Stimulated activated naive B cell treated with anti-CD40 and anti-IgM and Interleukin-4, amounts not matched to agents 10 μg/mL and 1 μg/mL and 100 μg/mL, for 72 hours (primary cell): ENCODE measurements around the gene CHRNE.
"Not testable (repeated sequence)": the region's sequence is repeated elsewhere in the genome, so short reads cannot be mapped to it uniquely, and the experiment has no call there.

Experiments used
- ATAC-seq, 2 donors: fragments of 150-1000 bp; cut with Tn5 transposase; replicated peaks; 2 replicates each; pipeline ENCODE4 v1.10.0; 2021; ENCODE audit warnings: moderate library complexity in 1 of 2
- DNase-seq: peaks from one replicate; pipeline ENCODE4 v3.0.0; 2021
- H3K27ac Mint-ChIP-seq: one replicate; pipeline ENCODE4 v1.8.0; 2022; ENCODE audit warnings: mild to moderate bottlenecking, mixed read lengths
- H3K27me3 Mint-ChIP-seq, 2 donors: one replicate each; pipeline ENCODE4 v1.8.0; 2022; ENCODE audit warnings: mixed read lengths in 2 of 2
- H3K36me3 Mint-ChIP-seq, 2 donors: one replicate each; pipeline ENCODE4 v1.8.0; 2022; ENCODE audit warnings: mixed read lengths in 2 of 2, mild to moderate bottlenecking in 1 of 2
- H3K4me1 Mint-ChIP-seq, 2 donors: one replicate each; pipeline ENCODE4 v1.8.0; 2022; ENCODE audit warnings: mixed read lengths in 2 of 2, mild to moderate bottlenecking in 1 of 2
- H3K4me3 Mint-ChIP-seq, 2 donors: one replicate each; pipeline ENCODE4 v1.8.0; 2022; ENCODE audit warnings: mild to moderate bottlenecking in 2 of 2, mixed read lengths in 2 of 2, moderate library complexity in 1 of 2
- H3K9me3 Mint-ChIP-seq, 2 donors: one replicate each; pipeline ENCODE4 v1.8.0; 2022; ENCODE audit warnings: mixed read lengths in 2 of 2, mild to moderate bottlenecking in 1 of 2

The CHRNE gene

DNA sequence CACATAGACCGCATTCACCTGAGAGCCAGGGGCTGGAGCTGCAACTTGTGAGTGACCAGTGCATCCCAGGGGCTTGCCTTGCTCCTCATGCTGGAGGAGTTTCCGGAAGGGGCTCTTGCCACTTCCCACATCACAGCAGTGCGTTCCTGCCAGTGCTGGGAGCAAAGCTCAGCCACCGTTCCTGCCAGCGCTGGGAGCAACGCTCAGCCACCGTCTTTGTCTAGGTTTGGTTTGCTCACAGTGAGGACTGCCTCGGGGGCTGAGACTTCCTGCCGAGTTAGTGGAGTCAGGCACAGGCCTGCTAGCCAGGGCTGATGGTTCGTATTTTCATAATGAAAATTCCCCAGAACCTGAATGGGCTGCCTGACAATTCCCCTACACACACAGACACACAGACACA lies 5.4 kb upstream of the CHRNE start:
- Mint-ChIP-seq H3K4me1 (peaks cover 4 to 6% of the 10 kb centered on the region in 2 donors), H3K27ac (no peak overlapping the region), H3K27me3 (peaks cover 6 to 8% of the 10 kb centered on the region in 2 donors), H3K4me3 (no peak overlapping the region), H3K9me3 (no peaks in the 10 kb centered on the region), H3K36me3 (no peaks in the 10 kb centered on the region)
- no peak for DNase-seq
- ATAC-seq: peak in 1 of 2 donors; percentile 24

DNA sequence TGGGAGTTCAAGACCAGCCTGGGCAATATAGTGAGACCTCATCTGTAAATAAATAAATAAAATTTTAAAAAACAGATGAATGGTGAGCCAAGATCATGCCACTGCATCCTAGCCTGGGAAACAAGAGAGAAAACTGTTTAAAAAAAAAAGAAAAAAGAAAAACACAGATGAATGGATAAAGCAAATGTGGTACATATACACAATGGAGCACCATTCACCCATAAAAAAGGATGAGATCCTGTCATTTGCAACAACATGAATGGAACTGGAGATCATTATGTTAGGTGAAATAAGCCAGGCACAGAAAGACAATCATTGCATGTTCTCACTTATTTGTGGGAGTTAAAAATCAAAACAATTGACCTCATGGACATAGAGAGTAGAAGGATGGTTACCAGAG lies 3.7 kb upstream of the CHRNE start:
- H3K4me3 Mint-ChIP-seq, DNase-seq, H3K36me3 Mint-ChIP-seq, ATAC-seq, H3K9me3 Mint-ChIP-seq, H3K27me3 Mint-ChIP-seq, H3K27ac Mint-ChIP-seq: not testable (repeated sequence)
- peaks cover 18 to 19% of the 10 kb centered on the region in 2 donors for H3K4me1 Mint-ChIP-seq

DNA sequence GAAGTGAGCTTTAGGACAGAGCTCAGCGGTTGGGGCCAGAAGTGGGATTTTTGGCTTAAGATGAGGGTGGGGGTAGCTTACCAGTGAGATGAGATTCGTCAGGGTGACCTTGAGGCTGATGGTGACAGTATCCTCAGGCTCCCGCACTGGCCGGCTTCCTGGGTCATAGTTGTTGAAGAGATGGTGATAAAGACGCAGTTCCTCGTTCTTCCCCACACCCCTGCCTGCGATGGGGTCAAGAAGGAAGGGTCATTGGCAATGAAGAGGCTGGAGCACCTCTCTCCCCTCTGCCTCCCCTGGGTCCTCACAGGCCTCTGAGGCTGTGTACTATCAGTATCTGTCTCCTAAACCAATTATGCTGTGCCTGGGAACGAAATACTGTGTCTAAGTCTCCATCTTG lies 358 bp downstream of the CHRNE start:
- Mint-ChIP-seq H3K27ac (peak overlapping the region; percentile 84), H3K9me3 (peaks cover 0 to 1% of the 10 kb centered on the region in 2 donors), H3K36me3 (peaks cover 6 to 9% of the 10 kb centered on the region in 2 donors), H3K27me3 (peaks cover 4 to 19% of the 10 kb centered on the region in 2 donors), H3K4me3 (peak overlapping the region; percentile 34 to 82), H3K4me1 (peaks cover 38 to 47% of the 10 kb centered on the region in 2 donors)
- ATAC-seq (no peak), DNase-seq (no peak)

DNA sequence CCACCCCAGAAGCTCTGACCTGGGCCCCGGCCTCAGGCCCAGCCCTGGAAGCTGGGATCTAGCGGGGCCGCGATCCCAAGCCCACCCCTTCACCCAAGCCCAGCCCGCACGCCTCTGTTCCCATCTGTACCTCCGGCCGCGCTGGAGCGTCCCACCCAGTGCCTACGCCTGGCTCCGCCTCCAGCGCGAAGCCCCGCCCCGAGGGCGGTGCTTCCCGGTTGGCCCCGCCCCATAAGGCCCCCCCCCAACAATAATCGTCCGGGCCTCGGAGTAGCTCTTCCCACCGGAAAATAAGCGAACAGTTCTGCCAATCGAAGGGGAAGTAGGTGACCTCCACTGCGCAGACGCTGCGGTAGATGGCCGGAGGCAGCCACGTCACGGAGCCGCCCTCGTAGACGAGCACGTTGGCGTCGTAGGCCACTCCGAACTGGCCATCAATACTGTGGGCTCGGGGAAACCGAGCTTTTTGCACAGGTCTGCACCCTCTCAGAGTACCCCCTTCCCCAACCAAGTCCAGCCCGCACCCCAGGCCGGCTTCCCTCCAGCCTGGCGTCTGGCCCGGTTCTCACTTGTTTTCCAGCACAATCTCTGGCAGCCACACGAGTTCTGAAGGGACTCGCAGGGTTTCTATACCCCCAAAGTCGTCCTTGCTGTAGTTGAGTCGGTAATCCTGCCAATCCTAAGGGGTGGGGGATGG lies 1.1 kb downstream of the CHRNE start:
- DNase-seq: peak; percentile 46
- ATAC-seq: peak; percentile 13 to 43
- Mint-ChIP-seq H3K36me3 (peaks cover 13 to 16% of the 10 kb centered on the region in 2 donors), H3K9me3 (peaks cover 0 to 1% of the 10 kb centered on the region in 2 donors), H3K27ac (peak overlapping the region; percentile 84), H3K4me1 (peaks cover 38 to 47% of the 10 kb centered on the region in 2 donors), H3K27me3 (peaks cover 4 to 24% of the 10 kb centered on the region in 2 donors), H3K4me3 (peak overlapping the region; percentile 82 to 87)

DNA sequence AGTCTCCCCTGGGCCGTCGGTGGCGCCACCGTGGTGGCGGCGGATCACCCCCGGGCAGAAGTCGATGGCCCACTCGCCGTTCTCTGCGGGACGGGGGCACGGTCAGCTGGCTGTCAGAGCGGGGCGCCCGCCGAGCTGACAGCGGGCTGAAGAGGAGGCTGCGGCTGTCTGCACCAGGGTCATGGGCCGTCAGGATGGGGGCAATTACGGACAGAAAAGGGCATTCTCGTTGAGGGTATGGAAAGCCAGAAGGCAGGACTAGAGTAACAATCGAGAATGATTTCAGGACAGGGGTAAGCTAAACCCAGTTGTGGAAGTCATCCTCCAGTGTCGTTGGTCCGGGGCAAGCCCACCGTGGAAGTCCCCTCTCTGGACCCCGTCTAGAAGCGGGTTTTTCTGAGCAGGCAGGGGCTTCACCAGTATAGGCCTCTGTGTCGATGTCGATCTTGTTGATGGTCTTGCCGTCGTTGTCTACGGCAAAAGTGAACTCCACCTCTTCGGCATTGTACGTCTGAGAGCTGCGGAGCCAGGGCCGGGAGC lies 1.7 kb downstream of the CHRNE start:
- Mint-ChIP-seq H3K4me3 (peak overlapping the region; percentile 82 to 87), H3K27me3 (peaks cover 4 to 24% of the 10 kb centered on the region in 2 donors), H3K4me1 (peaks cover 38 to 47% of the 10 kb centered on the region in 2 donors), H3K36me3 (peaks cover 19 to 23% of the 10 kb centered on the region in 2 donors), H3K27ac (peak overlapping the region; percentile 91), H3K9me3 (peaks cover 0 to 1% of the 10 kb centered on the region in 2 donors)
- DNase-seq (no peak), ATAC-seq (peak in 1 of 2 donors; percentile 1)

DNA sequence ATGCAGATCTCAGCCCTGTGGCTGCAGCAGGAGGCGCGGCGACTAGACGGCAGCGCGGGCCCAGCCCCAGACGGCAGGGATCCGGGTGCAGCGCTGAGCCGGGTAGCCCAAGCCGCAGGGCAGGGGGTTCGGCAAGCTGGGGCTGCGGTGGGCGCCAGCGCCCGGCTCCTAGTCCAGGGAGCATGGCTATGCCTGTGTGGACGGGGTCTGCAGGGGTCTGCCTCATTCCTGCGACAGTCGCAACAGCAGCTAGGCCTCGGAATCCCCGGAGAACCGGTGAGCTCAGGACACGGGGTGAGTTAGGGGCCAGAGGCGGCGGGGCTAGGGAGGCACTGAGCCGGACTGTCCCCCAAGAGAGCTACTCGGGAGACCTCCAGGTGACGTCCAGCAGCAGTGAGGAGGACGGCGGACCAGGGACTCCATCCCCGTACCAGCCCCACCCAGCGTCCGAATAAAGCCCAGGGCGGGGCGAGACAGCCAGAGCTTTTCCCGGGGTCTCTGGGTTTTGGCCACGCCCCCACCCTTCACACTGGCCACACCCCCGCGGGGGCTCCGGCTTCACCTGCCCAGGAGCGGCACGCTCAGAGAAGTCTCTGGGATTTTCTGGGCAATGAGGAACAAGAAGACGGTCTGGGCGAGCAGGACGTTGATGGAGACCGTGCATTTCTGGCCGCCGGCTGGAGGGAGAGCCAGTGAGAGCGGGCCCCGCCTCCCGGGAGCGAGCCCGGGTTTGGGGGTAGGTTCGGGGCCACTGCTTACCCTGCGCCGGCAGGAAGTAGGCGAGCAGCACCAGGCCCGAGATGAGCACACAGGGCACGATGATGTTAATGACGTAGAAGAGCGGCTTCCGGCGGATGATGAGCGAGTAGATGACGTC lies 2.4 kb downstream of the CHRNE start:
- H3K27me3 Mint-ChIP-seq: peaks cover 4 to 18% of the 10 kb centered on the region in 2 donors
- H3K27ac Mint-ChIP-seq: peak overlapping the region; percentile 91
- H3K4me1 Mint-ChIP-seq: peaks cover 38 to 47% of the 10 kb centered on the region in 2 donors
- H3K36me3 Mint-ChIP-seq: peaks cover 26 to 30% of the 10 kb centered on the region in 2 donors
- peak; percentile 26 to 37 for ATAC-seq
- H3K4me3 Mint-ChIP-seq: peak overlapping the region; percentile 84 to 87
- H3K9me3 Mint-ChIP-seq: peaks cover 0 to 1% of the 10 kb centered on the region in 2 donors
- peak; percentile 41 for DNase-seq

DNA sequence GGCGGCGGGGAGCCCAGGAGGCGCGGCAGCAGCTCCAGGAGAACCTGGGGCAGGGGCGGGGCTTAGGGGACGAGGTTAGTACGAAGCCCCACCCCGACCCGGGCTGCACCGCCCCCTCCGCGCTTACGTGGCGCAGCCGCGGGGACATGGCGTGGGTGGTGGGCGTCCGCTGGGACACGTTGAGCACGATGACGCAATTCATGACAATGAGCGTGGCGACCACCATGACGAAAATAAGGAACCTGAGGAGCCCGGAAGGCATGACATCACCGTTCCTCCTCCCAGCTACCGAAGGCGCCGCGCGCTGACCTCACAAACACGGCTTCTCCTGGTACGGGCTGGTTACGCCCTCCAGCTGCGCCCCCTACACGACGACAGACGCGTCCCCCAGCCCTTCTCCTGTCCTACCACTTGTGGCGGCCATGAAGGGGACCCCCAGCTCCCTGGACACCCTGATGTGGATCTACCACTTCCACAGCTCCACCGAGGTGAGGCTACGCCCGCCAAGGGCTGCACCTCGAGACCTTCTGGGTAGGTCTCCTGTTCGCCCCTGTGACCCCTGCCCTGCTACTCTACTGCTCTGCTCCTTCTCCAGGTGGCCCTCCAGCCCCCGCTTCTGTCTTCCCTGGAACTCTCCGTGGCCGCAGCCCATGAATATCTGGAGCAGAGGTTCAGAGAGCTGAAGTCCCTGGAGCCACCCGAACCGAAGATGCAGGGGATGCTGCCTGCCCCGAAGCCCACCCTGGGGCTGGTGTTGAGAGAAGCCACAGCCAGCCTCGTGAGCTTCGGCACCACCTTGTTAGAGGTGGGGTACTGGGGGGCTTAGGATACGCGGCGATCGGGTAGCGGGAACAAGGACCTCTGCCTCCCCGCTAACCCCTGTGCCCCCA lies 3.3 kb downstream of the CHRNE start, which contains the start of gene C17orf107:
C17orf107 (plus strand) TSS at position 196 of the 890 bp plus-strand sequence; CDS start at position 423, 227 bp downstream.
- H3K27ac Mint-ChIP-seq: peak within 1 kb of the TSS; percentile 91
- peak; percentile 57 to 73 for ATAC-seq
- peaks cover 4 to 18% of the 10 kb centered on the region in 2 donors for H3K27me3 Mint-ChIP-seq
- H3K9me3 Mint-ChIP-seq: peaks cover 0 to 1% of the 10 kb centered on the region in 2 donors
- H3K4me1 Mint-ChIP-seq: peaks cover 38 to 47% of the 10 kb centered on the region in 2 donors
- peak; percentile 82 for DNase-seq
- peaks cover 34 to 38% of the 10 kb centered on the region in 2 donors for H3K36me3 Mint-ChIP-seq
- peak within 1 kb of the TSS; percentile 84 to 87 for H3K4me3 Mint-ChIP-seq

DNA sequence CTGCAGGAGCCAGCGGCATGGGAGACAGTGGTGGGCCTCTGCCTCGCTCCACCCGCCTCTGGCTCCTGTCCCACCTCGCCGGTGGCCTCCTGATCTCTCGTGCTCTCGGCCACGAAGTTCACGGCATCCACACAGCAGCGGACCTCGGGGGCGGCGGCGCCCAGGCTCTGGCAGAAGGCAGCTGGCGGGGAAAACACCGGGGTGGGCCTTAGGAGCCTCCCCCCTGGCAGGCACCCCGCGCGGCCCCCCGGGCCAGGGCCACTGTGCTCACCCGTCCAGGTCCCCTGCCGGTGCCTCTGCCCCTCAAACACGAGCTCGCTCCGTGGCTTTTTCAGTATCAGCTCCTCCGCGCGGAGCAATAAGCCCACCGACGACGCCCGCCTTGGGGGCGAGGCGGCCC lies 4.0 kb downstream of the CHRNE start:
- peaks cover 38 to 47% of the 10 kb centered on the region in 2 donors for H3K4me1 Mint-ChIP-seq
- peaks cover 0 to 1% of the 10 kb centered on the region in 2 donors for H3K9me3 Mint-ChIP-seq
- ATAC-seq (peak in 1 of 2 donors; percentile 4), DNase-seq (no peak)
- H3K27me3 Mint-ChIP-seq: peaks cover 4 to 18% of the 10 kb centered on the region in 2 donors
- H3K27ac Mint-ChIP-seq: no peak overlapping the region
- H3K36me3 Mint-ChIP-seq: peaks cover 41 to 45% of the 10 kb centered on the region in 2 donors
- peak overlapping the region; percentile 84 to 87 for H3K4me3 Mint-ChIP-seq

DNA sequence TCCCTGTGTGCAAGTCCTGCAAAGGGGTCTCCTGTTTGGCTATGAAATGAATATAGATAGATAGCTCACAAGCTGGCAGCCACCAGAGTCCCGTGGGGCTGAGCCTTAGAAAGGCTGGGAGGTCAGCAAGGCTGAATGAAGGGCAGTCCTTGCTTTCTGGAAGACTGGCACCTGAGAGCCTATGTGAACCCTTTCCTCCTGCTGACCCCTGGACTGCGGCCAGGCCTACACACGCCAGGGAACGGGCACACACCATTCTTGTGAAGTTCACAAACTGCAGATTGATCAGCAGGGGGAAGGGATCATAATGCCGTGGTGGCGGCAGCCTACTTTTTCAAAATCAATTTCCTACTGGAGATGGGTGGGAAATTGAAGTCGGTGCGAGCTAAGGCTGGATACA lies 4.5 kb downstream of the CHRNE start:
- ATAC-seq (no peak), DNase-seq (no peak)
- Mint-ChIP-seq H3K36me3 (peaks cover 44 to 49% of the 10 kb centered on the region in 2 donors), H3K9me3 (peaks cover 0 to 1% of the 10 kb centered on the region in 2 donors), H3K4me3 (peak overlapping the region; percentile 61 to 74), H3K27me3 (peaks cover 4 to 18% of the 10 kb centered on the region in 2 donors), H3K4me1 (peaks cover 34 to 41% of the 10 kb centered on the region in 2 donors), H3K27ac (peak overlapping the region; percentile 37)

DNA sequence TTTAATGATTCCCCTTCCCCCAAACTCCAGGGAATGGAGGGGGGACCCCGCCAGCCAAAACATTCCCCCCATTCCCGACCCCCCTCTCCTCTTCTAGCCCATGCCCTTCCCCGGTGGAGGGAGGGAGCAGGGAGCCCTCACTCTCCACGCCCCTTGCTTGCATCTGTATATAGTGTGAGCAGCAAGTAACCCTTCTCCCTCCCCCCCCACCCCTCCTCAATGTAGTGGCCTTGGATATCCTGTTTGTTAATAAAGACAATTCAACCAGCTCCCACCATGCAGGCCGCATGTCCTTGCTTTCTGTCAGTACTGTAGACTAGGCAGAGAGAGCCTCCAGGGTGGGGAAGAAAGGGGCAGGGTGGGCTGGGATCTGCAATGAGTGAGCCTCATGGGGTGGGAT lies 5.1 kb downstream of the CHRNE start:
- no peak for DNase-seq
- H3K27ac Mint-ChIP-seq: no peak overlapping the region
- no peak for ATAC-seq
- peak overlapping the region in 1 of 2 donors; percentile 74 for H3K4me3 Mint-ChIP-seq
- peaks cover 32 to 36% of the 10 kb centered on the region in 2 donors for H3K4me1 Mint-ChIP-seq
- H3K9me3 Mint-ChIP-seq: peaks cover 0 to 1% of the 10 kb centered on the region in 2 donors
- H3K36me3 Mint-ChIP-seq: peaks cover 49 to 54% of the 10 kb centered on the region in 2 donors
- H3K27me3 Mint-ChIP-seq: peaks cover 4 to 18% of the 10 kb centered on the region in 2 donors

DNA sequence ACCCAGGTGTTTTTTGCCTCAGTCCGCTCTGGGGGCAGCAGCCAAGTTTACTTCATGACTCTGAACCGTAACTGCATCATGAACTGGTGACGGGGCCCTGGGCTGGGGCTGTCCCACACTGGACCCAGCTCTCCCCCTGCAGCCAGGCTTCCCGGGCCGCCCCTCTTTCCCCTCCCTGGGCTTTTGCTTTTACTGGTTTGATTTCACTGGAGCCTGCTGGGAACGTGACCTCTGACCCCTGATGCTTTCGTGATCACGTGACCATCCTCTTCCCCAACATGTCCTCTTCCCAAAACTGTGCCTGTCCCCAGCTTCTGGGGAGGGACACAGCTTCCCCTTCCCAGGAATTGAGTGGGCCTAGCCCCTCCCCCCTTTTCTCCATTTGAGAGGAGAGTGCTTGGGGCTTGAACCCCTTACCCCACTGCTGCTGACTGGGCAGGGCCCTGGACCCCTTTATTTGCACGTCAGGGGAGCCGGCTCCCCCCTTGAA lies 5.7 kb downstream of the CHRNE start:
- DNase-seq (no peak), ATAC-seq (no peak)
- Mint-ChIP-seq H3K27me3 (peaks cover 4 to 18% of the 10 kb centered on the region in 2 donors), H3K4me1 (peaks cover 29 to 30% of the 10 kb centered on the region in 2 donors), H3K27ac (peak overlapping the region; percentile 51), H3K36me3 (peaks cover 54 to 58% of the 10 kb centered on the region in 2 donors), H3K4me3 (no peak overlapping the region), H3K9me3 (peaks cover 0 to 1% of the 10 kb centered on the region in 2 donors)

DNA sequence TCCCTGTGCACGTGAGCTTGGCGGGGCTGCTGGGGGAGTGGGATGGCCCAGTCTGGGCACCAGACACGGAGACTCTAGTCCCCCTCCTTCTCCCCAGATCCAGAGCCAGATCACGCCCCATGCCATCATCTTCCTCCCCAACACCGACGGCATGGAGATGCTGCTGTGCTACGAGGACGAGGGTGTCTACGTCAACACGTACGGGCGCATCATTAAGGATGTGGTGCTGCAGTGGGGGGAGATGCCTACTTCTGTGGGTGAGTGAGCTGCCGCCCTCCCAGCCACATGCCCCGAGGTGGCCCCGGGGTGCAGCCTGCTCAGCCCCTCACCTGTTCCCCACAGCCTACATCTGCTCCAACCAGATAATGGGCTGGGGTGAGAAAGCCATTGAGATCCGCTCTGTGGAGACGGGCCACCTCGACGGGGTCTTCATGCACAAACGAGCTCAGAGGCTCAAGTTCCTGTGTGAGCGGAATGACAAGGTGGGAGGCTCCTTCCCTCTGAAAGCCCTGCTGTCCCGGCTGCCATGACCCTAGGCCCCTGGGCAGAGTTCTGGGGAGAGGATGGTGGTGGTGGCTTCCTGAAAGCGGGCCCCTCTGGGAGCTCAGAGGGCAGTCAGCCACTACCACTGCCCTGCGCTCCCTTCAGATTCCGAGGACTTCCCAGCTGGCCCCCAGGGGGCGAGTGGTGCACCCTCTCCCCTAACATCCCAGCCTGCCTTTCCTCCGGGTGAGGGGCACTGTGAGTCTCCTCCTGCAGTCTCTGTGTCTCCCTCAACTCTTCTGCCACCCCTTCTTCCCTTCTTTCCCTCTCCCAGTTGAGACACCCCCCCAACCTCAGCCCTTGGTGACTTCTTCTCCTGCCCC lies 6.3 kb downstream of the CHRNE start:
- H3K4me1 Mint-ChIP-seq: peaks cover 25 to 28% of the 10 kb centered on the region in 2 donors
- no peak for DNase-seq
- no peak overlapping the region for H3K4me3 Mint-ChIP-seq
- H3K36me3 Mint-ChIP-seq: peaks cover 59 to 63% of the 10 kb centered on the region in 2 donors
- no peak overlapping the region for H3K27ac Mint-ChIP-seq
- no peak for ATAC-seq
- H3K9me3 Mint-ChIP-seq: peaks cover 0 to 1% of the 10 kb centered on the region in 2 donors
- peaks cover 4 to 18% of the 10 kb centered on the region in 2 donors for H3K27me3 Mint-ChIP-seq
